ENCODE data around the gene TMEM117.

TMEM117 gene

DNA sequence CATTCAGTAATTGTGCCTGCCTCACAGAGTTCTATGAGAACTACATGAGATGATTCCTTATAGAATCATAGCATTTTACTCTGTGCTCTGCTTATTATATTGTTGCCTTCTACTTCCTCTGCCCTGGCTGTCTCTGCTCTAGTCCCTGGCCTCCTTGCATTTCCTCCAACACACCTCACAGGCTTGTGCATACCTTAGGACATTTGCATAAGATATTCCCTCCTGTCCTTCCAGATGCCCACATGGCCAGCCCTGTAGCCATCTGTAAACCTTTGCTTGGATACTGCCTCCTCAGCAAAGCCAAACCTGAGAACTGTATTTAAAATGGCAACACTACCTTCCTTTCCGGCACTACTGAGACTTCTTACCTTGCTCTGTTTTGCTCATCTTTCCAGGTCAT lies 586.7 kb downstream of the TMEM117 start:
- Histone ChIP-seq H3K23ac (ENCODE audit: low read length) (no peak overlapping the region), H2AFZ (ENCODE audit: insufficient read depth, low read length, poor library complexity) (no peak overlapping the region), H3K18ac (ENCODE audit: low read length) (no peak overlapping the region), H2BK120ac (ENCODE audit: insufficient read depth, low read length, poor library complexity) (no peak overlapping the region), H3K4me1 (ENCODE audit: control insufficient read depth in 1 of 2, insufficient read depth in 2 of 2, low read length in 2 of 2) (no peaks in the 10 kb centered on the region), H3K4ac (ENCODE audit: low read depth, low read length) (no peak overlapping the region), H2AK5ac (ENCODE audit: low read length) (no peak overlapping the region), H3K14ac (ENCODE audit: low read length) (no peak overlapping the region), H3K4me2 (ENCODE audit: low read length) (no peak overlapping the region), H2BK12ac (ENCODE audit: low read length) (no peak overlapping the region), H3K79me2 (ENCODE audit: control insufficient read depth, insufficient read depth, low read length, poor library complexity) (no peaks in the 10 kb centered on the region), H3K27me3 (ENCODE audit: insufficient read depth, low read length) (no peaks in the 10 kb centered on the region), H3K27ac (ENCODE audit: low read depth, low read length) (no peak overlapping the region), H4K8ac (ENCODE audit: low read depth, low read length) (no peak overlapping the region), H3K9me3 (ENCODE audit: insufficient read depth, low read depth, low read length) (no peaks in the 10 kb centered on the region), H4K91ac (ENCODE audit: low read depth, low read length) (no peak overlapping the region), H3K9ac (ENCODE audit: low read length) (no peak overlapping the region), H4K12ac (ENCODE audit: low read depth, low read length) (no peak overlapping the region), H3K4me3 (ENCODE audit: low read depth, low read length) (no peak overlapping the region), H3K36me3 (ENCODE audit: control insufficient read depth in 1 of 2, insufficient read depth in 2 of 2, low read length in 2 of 2) (no peaks in the 10 kb centered on the region), H3K79me1 (ENCODE audit: low read length) (no peaks in the 10 kb centered on the region), H2BK5ac (ENCODE audit: low read depth, low read length, poor library complexity) (no peak overlapping the region)
- no peak for DNase-seq
- WGBS (ENCODE audit: extremely low coverage, insufficient coverage, insufficient read length), result no CpG with 5 or more reads among the region's 1 CpG

DNA sequence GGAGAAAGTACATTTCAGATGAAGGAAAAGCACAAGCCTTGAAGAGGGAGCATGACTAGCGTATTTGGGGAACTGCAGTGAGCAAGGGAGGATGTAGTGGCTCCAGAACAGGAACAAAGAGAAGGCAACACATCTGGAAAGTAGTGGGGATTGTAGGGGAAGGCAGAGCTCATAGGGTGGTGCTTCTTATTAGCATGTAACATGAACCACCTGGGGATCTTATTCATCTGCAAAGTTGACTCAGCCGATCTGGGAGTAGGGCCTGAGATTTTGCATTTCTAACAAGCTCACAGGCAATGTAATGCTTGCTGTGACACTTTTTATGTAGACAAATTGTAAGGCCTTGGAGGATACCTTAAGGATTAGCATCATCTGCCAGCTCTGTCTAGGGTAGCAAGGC lies 592.9 kb downstream of the TMEM117 start:
- Histone ChIP-seq H2BK5ac (ENCODE audit: low read depth, low read length, poor library complexity) (no peak overlapping the region), H3K79me2 (ENCODE audit: control insufficient read depth, insufficient read depth, low read length, poor library complexity) (no peaks in the 10 kb centered on the region), H3K4me1 (ENCODE audit: control insufficient read depth in 1 of 2, insufficient read depth in 2 of 2, low read length in 2 of 2) (no peaks in the 10 kb centered on the region), H4K91ac (ENCODE audit: low read depth, low read length) (no peak overlapping the region), H2AFZ (ENCODE audit: insufficient read depth, low read length, poor library complexity) (no peak overlapping the region), H2AK5ac (ENCODE audit: low read length) (no peak overlapping the region), H3K27me3 (ENCODE audit: insufficient read depth, low read length) (no peaks in the 10 kb centered on the region), H3K36me3 (ENCODE audit: control insufficient read depth in 1 of 2, insufficient read depth in 2 of 2, low read length in 2 of 2) (no peaks in the 10 kb centered on the region), H2BK120ac (ENCODE audit: insufficient read depth, low read length, poor library complexity) (no peak overlapping the region), H3K9ac (ENCODE audit: low read length) (no peak overlapping the region), H3K14ac (ENCODE audit: low read length) (no peak overlapping the region), H3K18ac (ENCODE audit: low read length) (no peak overlapping the region), H4K12ac (ENCODE audit: low read depth, low read length) (no peak overlapping the region), H3K23ac (ENCODE audit: low read length) (no peak overlapping the region), H3K4me2 (ENCODE audit: low read length) (no peak overlapping the region), H3K4me3 (ENCODE audit: low read depth, low read length) (no peak overlapping the region), H3K27ac (ENCODE audit: low read depth, low read length) (no peak overlapping the region), H4K8ac (ENCODE audit: low read depth, low read length) (no peak overlapping the region), H3K79me1 (ENCODE audit: low read length) (no peaks in the 10 kb centered on the region), H3K9me3 (ENCODE audit: insufficient read depth, low read depth, low read length) (no peaks in the 10 kb centered on the region), H2BK12ac (ENCODE audit: low read length) (no peak overlapping the region), H3K4ac (ENCODE audit: low read depth, low read length) (no peak overlapping the region)
- DNase-seq, result no peak
- WGBS (ENCODE audit: extremely low coverage, insufficient coverage, insufficient read length), result no CpG with 5 or more reads among the region's 2 CpGs

DNA sequence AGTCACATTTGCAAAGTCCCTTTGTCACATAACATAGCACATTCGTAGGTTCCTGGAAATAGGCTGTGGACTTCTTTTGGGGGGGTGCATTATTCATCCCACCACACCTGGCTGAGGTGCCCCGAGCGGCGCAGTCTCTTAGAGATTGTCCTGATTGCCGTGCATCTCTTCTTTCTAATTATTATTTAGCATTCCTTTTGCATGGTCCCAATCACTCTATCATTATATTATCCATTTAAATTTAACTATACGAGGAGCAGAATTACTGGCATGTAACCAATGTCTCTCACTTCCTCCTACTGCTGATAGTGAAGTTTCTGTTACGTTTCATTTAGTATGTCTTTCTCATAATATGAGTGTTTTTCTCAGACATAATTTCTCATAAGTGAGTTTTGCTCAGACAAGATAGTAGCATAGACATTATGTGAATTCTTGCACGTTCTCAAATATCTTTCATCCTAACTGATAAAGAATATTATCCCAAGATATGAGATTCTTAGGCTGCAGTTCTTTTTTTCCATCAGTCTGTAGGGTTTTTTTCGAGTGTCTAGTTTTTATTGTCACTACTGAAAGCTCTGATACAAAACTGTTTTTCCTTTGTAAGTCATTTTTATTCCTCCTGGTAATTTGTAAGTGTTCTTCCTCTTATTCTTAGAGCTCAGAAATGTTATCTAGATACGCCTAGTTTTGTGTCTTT lies 595.9 kb downstream of the TMEM117 start:
- no CpG with 5 or more reads among the region's 10 CpGs for WGBS (ENCODE audit: extremely low coverage, insufficient coverage, insufficient read length)
- Histone ChIP-seq H3K4me1 (ENCODE audit: control insufficient read depth in 1 of 2, insufficient read depth in 2 of 2, low read length in 2 of 2) (no peaks in the 10 kb centered on the region), H3K18ac (ENCODE audit: low read length) (no peak overlapping the region)

DNA sequence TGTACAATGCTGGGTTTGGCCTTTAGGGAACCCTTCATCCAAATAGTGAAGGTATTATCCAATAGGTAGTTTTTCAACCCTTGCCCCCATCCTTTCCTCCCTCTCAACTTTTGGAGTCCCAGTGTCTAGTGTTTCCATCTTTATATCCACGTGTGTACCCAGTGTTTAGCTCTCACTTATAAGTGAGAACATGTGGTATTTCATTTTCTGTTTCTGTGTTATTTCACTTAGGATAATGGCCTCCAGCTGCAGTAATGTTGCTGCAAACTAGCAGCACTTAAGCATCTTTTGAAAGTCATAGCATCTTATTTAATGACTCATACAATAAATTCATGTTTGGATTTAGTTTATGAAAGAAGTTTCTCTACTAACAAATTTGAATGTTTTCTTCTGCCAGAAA lies 597.8 kb downstream of the TMEM117 start:
- no peak overlapping the region for H3K27ac ChIP-seq (ENCODE audit: low read depth, low read length)
- no peak overlapping the region for H3K4ac ChIP-seq (ENCODE audit: low read depth, low read length)
- H4K12ac ChIP-seq (ENCODE audit: low read depth, low read length), result no peak overlapping the region
- H3K4me1 ChIP-seq (ENCODE audit: control insufficient read depth in 1 of 2, insufficient read depth in 2 of 2, low read length in 2 of 2), result no peaks in the 10 kb centered on the region
- no peaks in the 10 kb centered on the region for H3K79me1 ChIP-seq (ENCODE audit: low read length)
- no peak overlapping the region for H3K14ac ChIP-seq (ENCODE audit: low read length)
- H4K8ac ChIP-seq (ENCODE audit: low read depth, low read length), result no peak overlapping the region
- H2AK5ac ChIP-seq (ENCODE audit: low read length), result no peak overlapping the region
- H3K27me3 ChIP-seq (ENCODE audit: insufficient read depth, low read length), result no peaks in the 10 kb centered on the region
- no CpG with 5 or more reads among the region's 1 CpG for WGBS (ENCODE audit: extremely low coverage, insufficient coverage, insufficient read length)
- no peak overlapping the region for H3K9ac ChIP-seq (ENCODE audit: low read length)
- no peak overlapping the region for H2BK5ac ChIP-seq (ENCODE audit: low read depth, low read length, poor library complexity)
- H3K79me2 ChIP-seq (ENCODE audit: control insufficient read depth, insufficient read depth, low read length, poor library complexity), result no peaks in the 10 kb centered on the region
- no peak for DNase-seq
- no peak overlapping the region for H2BK12ac ChIP-seq (ENCODE audit: low read length)
- no peaks in the 10 kb centered on the region for H3K36me3 ChIP-seq (ENCODE audit: control insufficient read depth in 1 of 2, insufficient read depth in 2 of 2, low read length in 2 of 2)
- H2BK120ac ChIP-seq (ENCODE audit: insufficient read depth, low read length, poor library complexity), result no peak overlapping the region
- H3K9me3 ChIP-seq (ENCODE audit: insufficient read depth, low read depth, low read length), result no peaks in the 10 kb centered on the region
- H3K18ac ChIP-seq (ENCODE audit: low read length), result no peak overlapping the region
- H2AFZ ChIP-seq (ENCODE audit: insufficient read depth, low read length, poor library complexity), result no peak overlapping the region
- H3K23ac ChIP-seq (ENCODE audit: low read length), result no peak overlapping the region
- no peak overlapping the region for H3K4me2 ChIP-seq (ENCODE audit: low read length)
- no peak overlapping the region for H4K91ac ChIP-seq (ENCODE audit: low read depth, low read length)
- H3K4me3 ChIP-seq (ENCODE audit: low read depth, low read length), result no peak overlapping the region

More for the DNA sequence above, 595.9 kb downstream of the TMEM117 start:
- no peak overlapping the region for H3K4ac ChIP-seq (ENCODE audit: low read depth, low read length)
- H2AK5ac ChIP-seq (ENCODE audit: low read length), result no peak overlapping the region
- H3K4me3 ChIP-seq (ENCODE audit: low read depth, low read length), result no peak overlapping the region
- H3K9ac ChIP-seq (ENCODE audit: low read length), result no peak overlapping the region
- H3K79me2 ChIP-seq (ENCODE audit: control insufficient read depth, insufficient read depth, low read length, poor library complexity), result no peaks in the 10 kb centered on the region
- no peak overlapping the region for H2BK12ac ChIP-seq (ENCODE audit: low read length)
- H3K79me1 ChIP-seq (ENCODE audit: low read length), result no peaks in the 10 kb centered on the region
- H3K23ac ChIP-seq (ENCODE audit: low read length), result no peak overlapping the region
- no peak overlapping the region for H4K91ac ChIP-seq (ENCODE audit: low read depth, low read length)
- H2BK5ac ChIP-seq (ENCODE audit: low read depth, low read length, poor library complexity), result no peak overlapping the region
- H3K27me3 ChIP-seq (ENCODE audit: insufficient read depth, low read length), result no peaks in the 10 kb centered on the region
- H3K36me3 ChIP-seq (ENCODE audit: control insufficient read depth in 1 of 2, insufficient read depth in 2 of 2, low read length in 2 of 2), result no peaks in the 10 kb centered on the region
- H3K9me3 ChIP-seq (ENCODE audit: insufficient read depth, low read depth, low read length), result no peaks in the 10 kb centered on the region
- H2AFZ ChIP-seq (ENCODE audit: insufficient read depth, low read length, poor library complexity), result no peak overlapping the region
- no peak overlapping the region for H3K27ac ChIP-seq (ENCODE audit: low read depth, low read length)
- H4K8ac ChIP-seq (ENCODE audit: low read depth, low read length), result no peak overlapping the region
- no peak for DNase-seq
- H3K4me2 ChIP-seq (ENCODE audit: low read length), result no peak overlapping the region
- H3K14ac ChIP-seq (ENCODE audit: low read length), result no peak overlapping the region
- H4K12ac ChIP-seq (ENCODE audit: low read depth, low read length), result no peak overlapping the region
- H2BK120ac ChIP-seq (ENCODE audit: insufficient read depth, low read length, poor library complexity), result no peak overlapping the region

Data from trophoblast cell (in vitro differentiated cells and primary cell).